ENCODE data around the gene ETF1.
A peak's percentile ranks its signal among the peaks of the same experiment; 100 is the strongest.
"Not testable (repeated sequence)": the region's sequence is repeated elsewhere in the genome, so short reads cannot be mapped to it uniquely, and the experiment has no call there.

ETF1 gene

GRCh38 chr5:138482638-138483037 is 60.4 kb downstream of the ETF1 start:
- no peak for DNase-seq

GRCh38 chr5:138476918-138477317 is 66.1 kb downstream of the ETF1 start:
- no peak for DNase-seq

- not testable (repeated sequence) for DNase-seq
Observed at GRCh38 chr5:138473151-138473550, 69.9 kb downstream of the ETF1 start.

GRCh38 chr5:138472353-138472752 is 70.7 kb downstream of the ETF1 start:
- no peak for DNase-seq

- no peak for DNase-seq
Observed at GRCh38 chr5:138471052-138471361, 72.0 kb downstream of the ETF1 start.

GRCh38 chr5:138470322-138471051 is 72.5 kb downstream of the ETF1 start:
- DNase-seq, result no peak

GRCh38 chr5:138469540-138470321 is 73.3 kb downstream of the ETF1 start:
- peak; percentile 68 for DNase-seq

GRCh38 chr5:138468966-138469539 is 74.0 kb downstream of the ETF1 start:
- no peak for DNase-seq

- peak; percentile 25 for DNase-seq
Observed at GRCh38 chr5:138468133-138468965, 74.7 kb downstream of the ETF1 start.

GRCh38 chr5:138467711-138468132 is 75.3 kb downstream of the ETF1 start:
- DNase-seq, result no peak

GRCh38 chr5:138466900-138467710 is 75.9 kb downstream of the ETF1 start:
- peak; percentile 14 for DNase-seq

GRCh38 chr5:138466125-138466899 is 76.7 kb downstream of the ETF1 start:
- DNase-seq, result no peak

- DNase-seq, result peak; percentile 96
Observed at GRCh38 chr5:138465261-138466124, 77.5 kb downstream of the ETF1 start, which contains the start of gene EGR1. EGR1 (plus strand) TSS chr5:138465479; CDS start chr5:138465762, 283 bp downstream.

GRCh38 chr5:138464388-138465260 is 78.4 kb downstream of the ETF1 start:
- DNase-seq, result peak; percentile 96

GRCh38 chr5:138464008-138464387 is 79.0 kb downstream of the ETF1 start:
- peak; percentile 94 for DNase-seq

- DNase-seq, result no peak
Observed at GRCh38 chr5:138463419-138464007, 79.5 kb downstream of the ETF1 start.

GRCh38 chr5:138461343-138462125 is 81.5 kb downstream of the ETF1 start:
- no peak for DNase-seq
